Activated B cell treated with CpG ODN at 0.5 μM for 24 hours (primary cell): Measurements from ENCODE around the gene SLC37A1. TPM values are rescaled to one million over a fixed set of nuclear protein-coding genes. Genes with fewer than 3 reads are reported as not detected.

Source experiments
- ATAC-seq: fragments of 200-7000 bp; cut with Tn5 transposase; one replicate; pipeline ENCODE4 v1.10.0; 2021; ENCODE audit warnings: low read depth, mild to moderate bottlenecking, moderate library complexity
- CTCF ChIA-PET: fragments of 350-600 bp; sonication (Branson Sonifier 250); formaldehyde crosslinking; loops from one replicate; lab custom pipeline; 2021; ENCODE audit warnings: antibody characterized with exemption; lab: Charles Lee
- POLR2A ChIA-PET: fragments of 350-600 bp; sonication (Branson Sonifier 250); formaldehyde crosslinking; loops from one replicate; lab custom pipeline; 2021; ENCODE audit warnings: antibody characterized with exemption; lab: Charles Lee
- DNase-seq: peaks from one replicate; pipeline ENCODE4 v3.0.0; 2022
- H3K27ac Mint-ChIP-seq: one replicate; pipeline ENCODE4 v1.8.0; 2020; ENCODE audit warnings: mixed read lengths
- H3K27me3 Mint-ChIP-seq: one replicate; pipeline ENCODE4 v1.8.0; 2021; ENCODE audit warnings: mixed read lengths
- H3K36me3 Mint-ChIP-seq: one replicate; pipeline ENCODE4 v1.8.0; 2021; ENCODE audit warnings: low read depth, mixed read lengths
- H3K4me1 Mint-ChIP-seq: one replicate; pipeline ENCODE4 v1.8.0; 2021; ENCODE audit warnings: mixed read lengths
- H3K4me3 Mint-ChIP-seq: one replicate; pipeline ENCODE4 v1.8.0; 2020; ENCODE audit warnings: mild to moderate bottlenecking, mixed read lengths
- H3K9me3 Mint-ChIP-seq: one replicate; pipeline ENCODE4 v1.8.0; 2020; ENCODE audit warnings: mixed read lengths
- intact Hi-C: fragments of 100-400 bp; cut with micrococcal nuclease; formaldehyde crosslinking; loops from one replicate; pipeline ENCODE4 v1.15.1; 2024
- total RNA-seq: library from RNA; stranded (reverse); gene quantifications from 2 replicates; pipeline ENCODE4 v1.2.3, GENCODE V29; 2022
- TF ChIP-seq, protein P1 (sequence below): fragments of 200-600 bp; IDR thresholded peaks from one replicate; pipeline ENCODE4 v1.8.0; 2022; ENCODE audit warnings: antibody characterized with exemption, mild to moderate bottlenecking

Gene SLC37A1
- total RNA-seq, 1 donor from 2014 or later = 47.9 TPM

- H3K9me3 Mint-ChIP-seq = no peaks in the 10 kb centered on the region
- TF ChIP-seq, protein P1, sequence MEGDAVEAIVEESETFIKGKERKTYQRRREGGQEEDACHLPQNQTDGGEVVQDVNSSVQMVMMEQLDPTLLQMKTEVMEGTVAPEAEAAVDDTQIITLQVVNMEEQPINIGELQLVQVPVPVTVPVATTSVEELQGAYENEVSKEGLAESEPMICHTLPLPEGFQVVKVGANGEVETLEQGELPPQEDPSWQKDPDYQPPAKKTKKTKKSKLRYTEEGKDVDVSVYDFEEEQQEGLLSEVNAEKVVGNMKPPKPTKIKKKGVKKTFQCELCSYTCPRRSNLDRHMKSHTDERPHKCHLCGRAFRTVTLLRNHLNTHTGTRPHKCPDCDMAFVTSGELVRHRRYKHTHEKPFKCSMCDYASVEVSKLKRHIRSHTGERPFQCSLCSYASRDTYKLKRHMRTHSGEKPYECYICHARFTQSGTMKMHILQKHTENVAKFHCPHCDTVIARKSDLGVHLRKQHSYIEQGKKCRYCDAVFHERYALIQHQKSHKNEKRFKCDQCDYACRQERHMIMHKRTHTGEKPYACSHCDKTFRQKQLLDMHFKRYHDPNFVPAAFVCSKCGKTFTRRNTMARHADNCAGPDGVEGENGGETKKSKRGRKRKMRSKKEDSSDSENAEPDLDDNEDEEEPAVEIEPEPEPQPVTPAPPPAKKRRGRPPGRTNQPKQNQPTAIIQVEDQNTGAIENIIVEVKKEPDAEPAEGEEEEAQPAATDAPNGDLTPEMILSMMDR = no peak
- ChIA-PET CTCF (no interaction called here), POLR2A (interaction anchor here (5.1 kb wide), 1 partner anchor 9 kb away, joined by 58 read pairs; the partner anchor contains the start of gene SLC37A1)
- peaks cover 80% of the 10 kb centered on the region for H3K4me1 Mint-ChIP-seq
- H3K36me3 Mint-ChIP-seq = peaks cover 89% of the 10 kb centered on the region
- intact Hi-C loops = loop anchor here (10.0 kb wide), 1 partner anchor 457 kb away; no protein-coding TSS in a partner anchor
- no peak for ATAC-seq
- no peak for DNase-seq
- no peaks in the 10 kb centered on the region for H3K27me3 Mint-ChIP-seq
- no peak overlapping the region for H3K4me3 Mint-ChIP-seq
- peak overlapping the region; percentile 95 for H3K27ac Mint-ChIP-seq
These were observed 8.2 kb downstream of the SLC37A1 start for GRCh38 chr21:42521805-42522204.

DNA sequence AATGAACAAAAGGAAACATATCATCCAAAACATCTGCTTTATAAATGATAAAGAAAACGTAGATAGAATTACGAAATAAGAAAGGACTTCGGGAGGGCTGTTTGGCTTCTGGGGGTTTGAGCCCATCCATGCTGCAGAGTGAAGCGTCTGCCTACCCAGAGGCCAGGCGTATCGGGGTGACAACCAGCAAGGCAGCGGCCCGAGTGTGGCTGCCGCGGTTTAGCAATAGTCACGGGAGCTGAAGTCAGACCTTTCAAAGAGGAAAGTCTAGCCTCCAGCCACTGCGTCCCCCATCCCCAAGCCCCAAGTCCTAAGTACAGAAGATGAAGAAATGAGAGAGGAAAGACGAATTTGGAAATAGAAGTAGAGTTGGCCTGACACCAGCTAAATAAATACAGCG, 8.6 kb downstream of the SLC37A1 start:
- Mint-ChIP-seq H3K4me1 (peaks cover 80% of the 10 kb centered on the region), H3K4me3 (no peak overlapping the region), H3K27me3 (no peaks in the 10 kb centered on the region), H3K27ac (peak overlapping the region; percentile 95), H3K36me3 (peaks cover 87% of the 10 kb centered on the region), H3K9me3 (no peaks in the 10 kb centered on the region)
- intact Hi-C loops = loop anchor here (10.0 kb wide), 1 partner anchor 457 kb away; no protein-coding TSS in a partner anchor
- TF ChIP-seq, protein P1 = no peak
- CTCF ChIA-PET = no interaction called here
- ATAC-seq (no peak), DNase-seq (no peak)
- POLR2A ChIA-PET = interaction anchor here (5.1 kb wide), 1 partner anchor 9 kb away, joined by 58 read pairs; the partner anchor contains the start of gene SLC37A1

- peak overlapping the region; percentile 95 for H3K27ac Mint-ChIP-seq
- H3K27me3 Mint-ChIP-seq = no peaks in the 10 kb centered on the region
- H3K4me3 Mint-ChIP-seq = no peak overlapping the region
- DNase-seq = no peak
- TF ChIP-seq, protein P1 = no peak
- ChIA-PET CTCF (interaction anchor here (1.1 to 1.4 kb wide), 2 partner anchors 14 to 56 kb away, joined by 3 read pairs; no protein-coding TSS in a partner anchor), POLR2A (interaction anchor here (5.1 to 6.2 kb wide), 2 partner anchors 9 to 12 kb away, joined by 58 to 82 read pairs; partner anchors contain the start of gene SLC37A1)
- intact Hi-C loops = loop anchor here (10.0 kb wide), 1 partner anchor 458 kb away; no protein-coding TSS in a partner anchor
- peaks cover 86% of the 10 kb centered on the region for H3K36me3 Mint-ChIP-seq
- ATAC-seq = no peak
- H3K9me3 Mint-ChIP-seq = no peaks in the 10 kb centered on the region
- peaks cover 80% of the 10 kb centered on the region for H3K4me1 Mint-ChIP-seq
These were observed 9.1 kb downstream of the SLC37A1 start for GRCh38 chr21:42522771-42523170.

DNA sequence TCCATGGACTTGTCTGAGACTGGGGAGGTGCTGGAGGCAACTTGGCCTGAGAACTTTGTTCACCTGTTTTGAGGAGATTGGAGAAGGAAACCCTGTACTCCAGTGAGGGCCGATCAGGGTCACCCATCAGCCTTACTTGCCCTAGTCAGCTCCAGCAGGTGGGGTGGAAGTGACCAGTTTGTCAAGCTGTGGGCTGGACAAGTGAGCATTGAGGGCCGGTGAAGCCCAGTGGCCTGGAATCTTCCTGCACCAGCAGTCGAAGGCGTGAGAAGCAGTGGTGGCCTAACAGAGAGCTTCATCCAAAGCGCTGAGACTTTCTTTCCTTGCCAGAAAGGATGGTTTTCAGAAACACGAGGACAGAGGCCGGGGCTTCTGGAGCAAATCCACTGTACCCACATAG, 9.6 kb downstream of the SLC37A1 start:
- Mint-ChIP-seq H3K36me3 (peaks cover 86% of the 10 kb centered on the region), H3K27me3 (no peaks in the 10 kb centered on the region), H3K9me3 (no peaks in the 10 kb centered on the region), H3K4me1 (peaks cover 84% of the 10 kb centered on the region), H3K27ac (peak overlapping the region; percentile 95), H3K4me3 (no peak overlapping the region)
- CTCF ChIA-PET = interaction anchor here (1.1 to 1.4 kb wide), 2 partner anchors 14 to 56 kb away, joined by 3 read pairs; no protein-coding TSS in a partner anchor
- intact Hi-C loops = loop anchor here (10.0 kb wide), 1 partner anchor 458 kb away; no protein-coding TSS in a partner anchor
- ATAC-seq (no peak), DNase-seq (no peak)
- POLR2A ChIA-PET = interaction anchor here (5.1 to 6.2 kb wide), 2 partner anchors 10 to 12 kb away, joined by 58 to 82 read pairs; partner anchors contain the start of gene SLC37A1
- TF ChIP-seq, protein P1 = no peak

- Mint-ChIP-seq H3K27ac (peak overlapping the region; percentile 95), H3K4me1 (peaks cover 83% of the 10 kb centered on the region), H3K9me3 (no peaks in the 10 kb centered on the region), H3K36me3 (peaks cover 80% of the 10 kb centered on the region), H3K27me3 (no peaks in the 10 kb centered on the region), H3K4me3 (peak overlapping the region; percentile 78)
- CTCF ChIA-PET = interaction anchor here (1.1 to 1.4 kb wide), 2 partner anchors 13 to 57 kb away, joined by 3 read pairs; no protein-coding TSS in a partner anchor
- ATAC-seq (no peak), DNase-seq (no peak)
- TF ChIP-seq, protein P1 = no peak
- POLR2A ChIA-PET = interaction anchor here (0.6 to 6.2 kb wide), 6 partner anchors 11 to 73 kb away, joined by 3 to 82 read pairs (median 15); partner anchors contain the start of gene SLC37A1
- intact Hi-C loops = loop anchor here (1.0 to 10.0 kb wide), 6 partner anchors 10 to 459 kb away; partner anchors contain the start of gene RSPH1
These were observed 10.3 kb downstream of the SLC37A1 start for GRCh38 chr21:42523941-42524340.
